ENCODE results near the gene TMA7.

Gene TMA7

GRCh38 chr3:48435223-48435595 lies 4.8 kb upstream of the TMA7 start:
- TF ChIP-seq CTCF (IDR thresholded peaks at IDR 0.05; ENCODE audit: low read depth, low read length): no peak
- Histone ChIP-seq H3K27me3 (ENCODE audit: insufficient read depth, low read depth, severe bottlenecking) (no peaks in the 10 kb centered on the region), H3K36me3 (peaks cover 24% of the 10 kb centered on the region), H3K9me3 (ENCODE audit: severe bottlenecking) (no peaks in the 10 kb centered on the region), H3K4me3 (ENCODE audit: low read depth, low read length) (no peak overlapping the region), H3K27ac (no peak overlapping the region)
- DNase-seq: no peak

- TF ChIP-seq CTCF (IDR thresholded peaks at IDR 0.05; ENCODE audit: low read depth, low read length): peak; percentile 99
- Histone ChIP-seq H3K9me3 (ENCODE audit: severe bottlenecking) (no peaks in the 10 kb centered on the region), H3K27me3 (ENCODE audit: insufficient read depth, low read depth, severe bottlenecking) (no peaks in the 10 kb centered on the region), H3K27ac (no peak overlapping the region), H3K4me3 (ENCODE audit: low read depth, low read length) (no peak overlapping the region), H3K36me3 (peaks cover 30% of the 10 kb centered on the region)
- DNase-seq: peak; percentile 89
Observed at GRCh38 chr3:48435774-48436476, 4.1 kb upstream of the TMA7 start.

GRCh38 chr3:48436477-48436787 lies 3.6 kb upstream of the TMA7 start:
- Histone ChIP-seq H3K4me3 (ENCODE audit: low read depth, low read length) (no peak overlapping the region), H3K27ac (no peak overlapping the region), H3K36me3 (peaks cover 31% of the 10 kb centered on the region), H3K27me3 (ENCODE audit: insufficient read depth, low read depth, severe bottlenecking) (no peaks in the 10 kb centered on the region), H3K9me3 (ENCODE audit: severe bottlenecking) (no peaks in the 10 kb centered on the region)
- no peak for TF ChIP-seq CTCF (IDR thresholded peaks at IDR 0.05; ENCODE audit: low read depth, low read length)
- DNase-seq: no peak

- Histone ChIP-seq H3K27me3 (ENCODE audit: insufficient read depth, low read depth, severe bottlenecking) (no peaks in the 10 kb centered on the region), H3K36me3 (peaks cover 31% of the 10 kb centered on the region), H3K9me3 (ENCODE audit: severe bottlenecking) (no peaks in the 10 kb centered on the region), H3K27ac (no peak overlapping the region), H3K4me3 (ENCODE audit: low read depth, low read length) (no peak overlapping the region)
- no peak for DNase-seq
- no peak for TF ChIP-seq CTCF (IDR thresholded peaks at IDR 0.05; ENCODE audit: low read depth, low read length)
Observed at GRCh38 chr3:48436855-48437254, 3.2 kb upstream of the TMA7 start.

- Histone ChIP-seq H3K27me3 (ENCODE audit: insufficient read depth, low read depth, severe bottlenecking) (no peaks in the 10 kb centered on the region), H3K9me3 (ENCODE audit: severe bottlenecking) (no peaks in the 10 kb centered on the region), H3K36me3 (peaks cover 28% of the 10 kb centered on the region), H3K27ac (no peak overlapping the region), H3K4me3 (ENCODE audit: low read depth, low read length) (no peak overlapping the region)
- no peak for TF ChIP-seq CTCF (IDR thresholded peaks at IDR 0.05; ENCODE audit: low read depth, low read length)
- no peak for DNase-seq
Observed at GRCh38 chr3:48437812-48438211, 2.2 kb upstream of the TMA7 start.

- peaks cover 33% of the 10 kb centered on the region for H3K36me3 ChIP-seq
- H3K4me3 ChIP-seq (ENCODE audit: low read depth, low read length): peak overlapping the region; percentile 84
- peak overlapping the region; percentile 84 for H3K27ac ChIP-seq
- no peak for TF ChIP-seq CTCF (IDR thresholded peaks at IDR 0.05; ENCODE audit: low read depth, low read length)
- no peaks in the 10 kb centered on the region for H3K9me3 ChIP-seq (ENCODE audit: severe bottlenecking)
- no peaks in the 10 kb centered on the region for H3K27me3 ChIP-seq (ENCODE audit: insufficient read depth, low read depth, severe bottlenecking)
- no peak for DNase-seq
Observed at GRCh38 chr3:48440590-48440958, 517 bp downstream of the TMA7 start.

Data from WERI-Rb-1 (cell line).